Uterus (tissue), 4 donors: ENCODE data around the gene ZFHX2. TPM values are rescaled to one million over a fixed set of nuclear protein-coding genes. Genes with fewer than 3 reads are reported as not detected.

Source experiments
- DNase-seq, 2 donors: peaks; one replicate each; pipeline ENCODE4 v3.0.0-alpha.2; 2019 to 2020
- H3K27ac ChIP-seq, 2 donors: fragments of 200-600 bp; sonication (generic); 1 replicate in 1 of 2; 2 replicates in 1 of 2; pipeline ENCODE4 v1.5.1; 2016 to 2018
- H3K27me3 ChIP-seq, 2 donors: fragments of 200-600 bp; sonication (generic); one replicate each; pipeline ENCODE4 v1.5.1; 2018 to 2019; ENCODE audit warnings: control low read depth in 1 of 2
- H3K36me3 ChIP-seq, 2 donors: fragments of 200-600 bp; sonication (generic); one replicate each; pipeline ENCODE4 v1.5.1; 2019; ENCODE audit warnings: control low read depth in 1 of 2
- H3K4me1 ChIP-seq, 2 donors: fragments of 200-600 bp; sonication (generic); one replicate each; pipeline ENCODE4 v1.5.1; 2018 to 2019; ENCODE audit warnings: control low read depth in 1 of 2
- H3K4me3 ChIP-seq, 2 donors: fragments of 200-600 bp; sonication (generic); 1 replicate in 1 of 2; 2 replicates in 1 of 2; pipeline ENCODE4 v1.5.1; 2018 to 2019; ENCODE audit warnings: mild to moderate bottlenecking in 1 of 2
- H3K9me3 ChIP-seq, 2 donors: fragments of 200-600 bp; sonication (generic); one replicate each; pipeline ENCODE4 v1.5.1; 2019; ENCODE audit warnings: control low read depth in 1 of 2
- CTCF ChIP-seq, 4 experiments: fragments of 200-600 bp in 2 of 4; fragments of 450-650 bp in 2 of 4; sonication (generic) in 2 of 4; IDR thresholded peaks; one replicate each; pipeline ENCODE4 v1.5.1; 2016 to 2019; ENCODE audit warnings: antibody characterized with exemption in 4 of 4, mild to moderate bottlenecking in 2 of 4, moderate library complexity in 1 of 4
- POLR2A ChIP-seq, 2 donors: fragments of 450-650 bp; IDR thresholded peaks; one replicate each; pipeline ENCODE4 v1.6.1; 2016; ENCODE audit warnings: antibody characterized with exemption in 2 of 2, mild to moderate bottlenecking in 1 of 2, moderate library complexity in 1 of 2
- intact Hi-C: fragments of 100-400 bp; cut with DNase I; formaldehyde crosslinking; loops from one replicate; pipeline ENCODE4 v1.15.1; 2023; ENCODE audit warnings: low total_unique reads
- total RNA-seq, 4 donors: library from RNA; depleted of rRNA in 3 of 4; stranded (reverse); fragments of >200 nt in 3 of 4; gene quantifications; one replicate each; pipeline versions ENCODE4 v1.1.0 to v1.2.4, GENCODE V29; 2014 to 2023
- donor health status: DM: yes; HTN: yes; CAD: no.

Gene ZFHX2
- total RNA-seq, 4 donors from 2014 or later = 0.35 to 1.7 TPM; not detected in 2

- intact Hi-C loops = no loop called here
- TF ChIP-seq POLR2A (IDR thresholded peaks at IDR 0.05) = no peak
- TF ChIP-seq CTCF (IDR thresholded peaks at IDR 0.05) = no peak
- Histone ChIP-seq H3K9me3 (no peaks in the 10 kb centered on the region), H3K27ac (no peak overlapping the region), H3K36me3 (no peaks in the 10 kb centered on the region), H3K4me3 (no peak overlapping the region), H3K4me1 (no peaks in the 10 kb centered on the region), H3K27me3 (no peaks in the 10 kb centered on the region)
- no peak for DNase-seq
These were observed 30.5 kb downstream of the ZFHX2 start for GRCh38 chr14:23520899-23521533.

GRCh38 chr14:23518709-23519108 lies 32.9 kb downstream of the ZFHX2 start:
- intact Hi-C loops = no loop called here
- H3K36me3 ChIP-seq = no peaks in the 10 kb centered on the region
- DNase-seq = no peak
- H3K4me1 ChIP-seq = no peaks in the 10 kb centered on the region
- TF ChIP-seq POLR2A (IDR thresholded peaks at IDR 0.05) (no peak), CTCF (IDR thresholded peaks at IDR 0.05) (no peak)
- H3K27ac ChIP-seq = no peak overlapping the region
- no peaks in the 10 kb centered on the region for H3K9me3 ChIP-seq
- no peak overlapping the region for H3K4me3 ChIP-seq
- H3K27me3 ChIP-seq = no peaks in the 10 kb centered on the region

GRCh38 chr14:23517650-23518326 lies 33.8 kb downstream of the ZFHX2 start:
- TF ChIP-seq POLR2A (IDR thresholded peaks at IDR 0.05) = no peak
- TF ChIP-seq CTCF (IDR thresholded peaks at IDR 0.05) = no peak
- intact Hi-C loops = no loop called here
- no peaks in the 10 kb centered on the region for H3K4me1 ChIP-seq

GRCh38 chr14:23514644-23514957 lies 37.0 kb downstream of the ZFHX2 start:
- Histone ChIP-seq H3K27me3 (no peaks in the 10 kb centered on the region), H3K36me3 (no peaks in the 10 kb centered on the region), H3K4me3 (no peak overlapping the region), H3K9me3 (no peaks in the 10 kb centered on the region), H3K4me1 (no peaks in the 10 kb centered on the region), H3K27ac (no peak overlapping the region)
- DNase-seq = no peak
- no peak for TF ChIP-seq POLR2A (IDR thresholded peaks at IDR 0.05)
- TF ChIP-seq CTCF (IDR thresholded peaks at IDR 0.05) = no peak
- intact Hi-C loops = no loop called here

More at GRCh38 chr14:23517650-23518326, 33.8 kb downstream of the ZFHX2 start:
- Histone ChIP-seq H3K4me3 (no peak overlapping the region), H3K9me3 (no peaks in the 10 kb centered on the region), H3K27me3 (no peaks in the 10 kb centered on the region), H3K36me3 (no peaks in the 10 kb centered on the region), H3K27ac (no peak overlapping the region)
- DNase-seq = no peak

- Histone ChIP-seq H3K4me1 (no peaks in the 10 kb centered on the region), H3K4me3 (no peak overlapping the region), H3K27ac (no peak overlapping the region), H3K27me3 (no peaks in the 10 kb centered on the region), H3K9me3 (no peaks in the 10 kb centered on the region), H3K36me3 (no peaks in the 10 kb centered on the region)
- no peak for TF ChIP-seq POLR2A (IDR thresholded peaks at IDR 0.05)
- no peak for TF ChIP-seq CTCF (IDR thresholded peaks at IDR 0.05)
- intact Hi-C loops = no loop called here
- no peak for DNase-seq
These were observed 37.5 kb downstream of the ZFHX2 start for GRCh38 chr14:23513818-23514643.
